GM18511 (cell line): ENCODE results near the gene ARHGAP31.
"Not testable (repeated sequence)": the region's sequence is repeated elsewhere in the genome, so short reads cannot be mapped to it uniquely, and the experiment has no call there.

Experiments
- ATAC-seq: cut with Tn5 transposase; IDR thresholded peaks from one replicate; pipeline ENCODE4 v1.9.1; 2021; ENCODE audit warnings: mild to moderate bottlenecking, moderate library complexity; ENCODE audit not compliant: unreplicated experiment

Gene ARHGAP31, protein sequence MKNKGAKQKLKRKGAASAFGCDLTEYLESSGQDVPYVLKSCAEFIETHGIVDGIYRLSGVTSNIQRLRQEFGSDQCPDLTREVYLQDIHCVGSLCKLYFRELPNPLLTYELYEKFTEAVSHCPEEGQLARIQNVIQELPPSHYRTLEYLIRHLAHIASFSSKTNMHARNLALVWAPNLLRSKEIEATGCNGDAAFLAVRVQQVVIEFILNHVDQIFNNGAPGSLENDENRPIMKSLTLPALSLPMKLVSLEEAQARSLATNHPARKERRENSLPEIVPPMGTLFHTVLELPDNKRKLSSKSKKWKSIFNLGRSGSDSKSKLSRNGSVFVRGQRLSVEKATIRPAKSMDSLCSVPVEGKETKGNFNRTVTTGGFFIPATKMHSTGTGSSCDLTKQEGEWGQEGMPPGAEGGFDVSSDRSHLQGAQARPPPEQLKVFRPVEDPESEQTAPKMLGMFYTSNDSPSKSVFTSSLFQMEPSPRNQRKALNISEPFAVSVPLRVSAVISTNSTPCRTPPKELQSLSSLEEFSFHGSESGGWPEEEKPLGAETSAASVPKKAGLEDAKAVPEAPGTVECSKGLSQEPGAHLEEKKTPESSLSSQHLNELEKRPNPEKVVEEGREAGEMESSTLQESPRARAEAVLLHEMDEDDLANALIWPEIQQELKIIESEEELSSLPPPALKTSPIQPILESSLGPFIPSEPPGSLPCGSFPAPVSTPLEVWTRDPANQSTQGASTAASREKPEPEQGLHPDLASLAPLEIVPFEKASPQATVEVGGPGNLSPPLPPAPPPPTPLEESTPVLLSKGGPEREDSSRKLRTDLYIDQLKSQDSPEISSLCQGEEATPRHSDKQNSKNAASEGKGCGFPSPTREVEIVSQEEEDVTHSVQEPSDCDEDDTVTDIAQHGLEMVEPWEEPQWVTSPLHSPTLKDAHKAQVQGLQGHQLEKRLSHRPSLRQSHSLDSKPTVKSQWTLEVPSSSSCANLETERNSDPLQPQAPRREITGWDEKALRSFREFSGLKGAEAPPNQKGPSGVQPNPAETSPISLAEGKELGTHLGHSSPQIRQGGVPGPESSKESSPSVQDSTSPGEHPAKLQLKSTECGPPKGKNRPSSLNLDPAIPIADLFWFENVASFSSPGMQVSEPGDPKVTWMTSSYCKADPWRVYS (N-terminal part only)

DNA sequence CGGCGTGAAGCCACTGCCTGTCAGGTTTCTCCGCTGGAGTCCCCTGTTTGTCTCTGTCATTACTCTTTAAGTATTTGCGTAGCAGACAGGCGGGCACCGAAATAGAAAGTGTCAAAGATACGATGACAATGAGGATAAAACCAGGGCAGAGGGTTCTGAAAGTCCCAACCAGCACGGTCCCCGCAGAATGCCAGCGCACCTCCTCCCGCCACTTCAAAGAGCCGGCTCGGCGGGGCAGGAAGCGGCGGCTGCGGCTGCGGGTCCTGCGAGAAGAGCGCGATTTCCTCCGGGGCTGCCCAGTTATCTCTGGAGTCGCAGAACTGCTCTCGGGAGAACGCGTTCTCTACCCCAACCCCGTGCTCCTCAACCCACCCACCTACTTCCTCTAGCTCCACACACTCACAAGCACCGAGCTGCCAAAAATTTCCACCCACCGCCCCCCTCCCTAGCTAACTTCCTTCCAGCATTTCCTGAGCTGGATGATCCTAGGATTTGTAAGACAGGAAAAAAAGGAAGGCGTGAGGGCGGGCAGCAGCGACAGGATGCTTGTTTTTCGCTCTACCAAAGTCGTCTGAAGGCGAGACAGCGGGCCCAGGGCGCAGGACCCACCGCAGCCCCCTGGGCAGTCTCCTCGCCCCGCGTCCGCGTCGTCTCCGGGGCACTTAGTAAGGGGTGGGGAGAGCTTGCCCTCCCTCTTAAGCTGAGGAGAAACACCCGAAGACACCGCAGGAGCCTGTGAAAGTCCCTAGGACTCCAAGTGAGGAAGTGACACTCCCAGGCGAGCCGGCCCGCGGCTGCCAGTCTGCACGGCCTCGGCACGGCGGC lies at the start of gene ARHGAP31:
TSS of gene ARHGAP31 (plus strand) at position 513 of the 825 bp plus-strand sequence. CDS start 522 bp downstream, outside the sequence.
- ATAC-seq, result peak; percentile 73

DNA sequence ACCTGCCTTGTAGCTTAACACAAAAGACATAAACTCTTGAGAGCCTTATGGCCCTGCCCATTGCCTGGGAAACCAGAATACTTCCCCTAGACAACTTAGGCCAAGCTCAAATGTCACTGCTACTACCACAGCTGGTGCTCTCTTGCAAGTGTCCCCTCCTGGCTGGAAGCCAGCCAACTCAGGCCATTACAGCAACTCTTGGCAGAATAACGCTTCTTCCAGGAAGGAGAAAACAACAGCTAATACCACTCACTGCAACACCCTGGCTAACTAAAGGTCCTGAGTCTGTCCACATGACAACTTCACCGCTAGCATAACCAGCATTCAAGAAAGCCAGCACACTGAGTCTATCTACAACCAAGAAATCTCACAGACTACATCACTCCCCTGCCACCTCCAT lies 48.4 kb upstream of the ARHGAP31 start:
- no peak for ATAC-seq

DNA sequence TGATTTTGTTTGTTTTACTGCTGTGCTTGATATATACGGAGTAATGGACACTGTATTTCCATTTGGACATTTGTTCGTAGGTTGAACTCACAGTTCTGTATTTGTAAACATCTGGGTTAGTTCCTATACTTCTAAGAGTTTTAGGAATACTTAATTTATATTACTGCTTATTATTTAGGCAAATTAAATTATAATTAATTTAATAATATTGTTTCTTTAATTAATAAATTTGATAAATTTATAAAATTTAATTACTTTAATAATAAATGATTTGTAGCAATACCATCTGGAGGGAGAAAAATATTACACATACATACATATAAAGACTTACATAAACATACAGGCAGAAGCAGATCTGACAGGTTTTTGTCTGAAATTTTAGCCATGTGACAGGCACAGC lies 39.0 kb upstream of the ARHGAP31 start:
- no peak for ATAC-seq

DNA sequence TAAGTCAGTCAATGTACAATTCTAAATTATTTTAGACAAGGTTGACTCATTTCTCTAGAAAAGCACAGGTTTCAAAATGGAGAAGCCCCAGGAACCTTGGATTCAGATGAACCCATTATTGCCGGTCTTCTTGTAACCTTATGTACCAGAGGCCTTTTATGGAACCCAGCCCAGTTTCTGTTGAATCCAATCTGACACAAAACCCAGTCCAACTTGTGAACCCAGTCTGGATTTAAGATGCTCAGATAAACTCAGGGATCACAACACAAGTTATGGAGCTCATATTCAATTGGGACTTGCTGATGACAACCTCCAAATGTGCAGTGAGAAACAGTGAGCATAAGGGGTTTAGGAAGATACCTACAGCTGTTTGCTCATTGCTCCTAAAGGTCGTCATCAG lies 37.1 kb upstream of the ARHGAP31 start:
- no peak for ATAC-seq

DNA sequence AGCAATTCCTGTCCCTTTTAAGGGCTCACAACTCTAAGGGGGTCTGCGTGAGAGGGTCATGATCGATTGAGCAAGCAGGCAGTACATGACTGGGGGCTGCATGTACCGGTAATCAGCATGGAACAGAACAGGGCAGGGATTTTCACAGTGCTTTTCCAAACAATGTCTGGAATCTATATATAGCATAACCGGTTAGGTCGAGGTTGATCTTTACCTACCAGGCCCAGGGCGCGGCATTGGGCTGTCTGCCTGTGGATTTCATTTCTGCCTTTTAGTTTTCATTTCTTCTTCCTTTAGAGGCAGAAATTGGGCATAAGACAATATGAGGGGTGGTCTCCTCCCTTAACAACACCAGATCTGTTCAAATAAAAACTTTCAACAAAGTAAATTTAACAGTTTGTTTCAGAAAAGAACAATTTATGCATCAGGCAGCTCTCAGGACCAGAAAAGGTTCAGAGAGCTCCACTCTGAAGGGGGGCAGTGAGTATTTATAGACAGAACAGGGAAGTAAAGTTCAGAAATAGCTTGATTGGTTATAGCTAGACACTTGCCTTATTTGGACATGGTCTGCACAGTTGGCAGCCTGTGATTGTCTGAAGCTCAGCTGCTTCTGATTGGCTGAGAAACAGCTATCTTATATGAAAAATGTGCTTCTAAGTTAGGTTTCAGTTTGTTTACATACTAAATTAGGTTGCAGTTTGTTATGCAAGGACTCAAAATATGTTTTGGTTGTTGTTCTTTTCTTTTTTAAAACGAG lies 36.4 kb upstream of the ARHGAP31 start:
- ATAC-seq, result peak; percentile 68

DNA sequence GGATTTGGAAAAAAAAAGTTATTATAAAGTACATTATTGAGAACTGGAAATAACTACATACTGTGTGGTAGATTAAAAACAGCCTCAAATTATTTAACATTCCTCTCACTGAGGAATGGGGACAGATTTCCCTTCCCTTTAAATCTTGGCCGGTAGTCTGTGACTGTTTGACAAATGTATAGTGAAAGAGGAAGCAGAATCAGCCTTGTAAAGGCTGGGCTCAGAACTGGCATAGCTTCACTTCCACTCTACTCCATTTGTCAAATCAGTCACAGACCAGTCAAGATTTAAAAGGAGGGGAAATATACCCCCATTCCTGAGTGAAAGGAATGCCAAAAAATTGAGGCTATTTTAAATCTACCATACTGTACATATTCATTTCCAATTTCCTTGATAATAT lies 35.3 kb upstream of the ARHGAP31 start:
- peak; percentile 91 for ATAC-seq

DNA sequence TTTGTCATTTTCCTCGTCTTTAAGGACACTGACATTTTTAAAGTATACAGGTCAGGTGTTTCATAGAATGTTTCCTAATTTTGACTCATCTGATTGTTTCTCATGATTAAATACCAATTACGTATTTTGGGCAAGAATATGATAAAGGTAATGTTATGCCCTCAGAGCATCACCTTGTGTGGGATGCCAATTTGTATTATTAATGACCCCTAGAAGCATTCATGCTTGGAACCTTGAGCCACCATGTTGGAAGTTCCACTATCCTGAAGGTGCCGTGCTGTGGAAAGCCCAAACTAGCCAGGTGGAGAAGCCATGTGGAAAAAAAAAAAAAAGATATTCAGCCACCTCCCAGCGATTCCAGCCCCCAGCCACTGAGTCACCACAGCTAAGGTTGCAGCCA lies 34.4 kb upstream of the ARHGAP31 start:
- ATAC-seq, result no peak

DNA sequence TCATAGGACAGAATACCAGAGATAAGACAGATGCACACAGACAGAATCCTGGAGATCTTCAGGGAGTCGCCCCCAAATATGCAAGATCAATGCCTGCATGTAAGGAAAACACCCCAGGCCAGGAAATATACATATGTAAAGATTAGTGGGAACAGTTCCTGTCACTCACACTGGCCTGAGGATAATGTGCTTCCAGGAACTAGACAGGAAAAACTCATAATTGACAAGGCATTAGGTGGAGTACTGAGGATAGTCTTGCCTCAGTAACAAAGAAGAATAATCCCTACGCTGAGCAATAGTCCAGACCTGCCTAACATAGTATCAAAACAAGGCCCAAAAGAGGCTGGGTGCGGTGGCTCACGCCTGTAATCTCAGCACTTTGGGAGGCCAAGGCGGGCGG lies 33.1 kb upstream of the ARHGAP31 start:
- ATAC-seq, result no peak

DNA sequence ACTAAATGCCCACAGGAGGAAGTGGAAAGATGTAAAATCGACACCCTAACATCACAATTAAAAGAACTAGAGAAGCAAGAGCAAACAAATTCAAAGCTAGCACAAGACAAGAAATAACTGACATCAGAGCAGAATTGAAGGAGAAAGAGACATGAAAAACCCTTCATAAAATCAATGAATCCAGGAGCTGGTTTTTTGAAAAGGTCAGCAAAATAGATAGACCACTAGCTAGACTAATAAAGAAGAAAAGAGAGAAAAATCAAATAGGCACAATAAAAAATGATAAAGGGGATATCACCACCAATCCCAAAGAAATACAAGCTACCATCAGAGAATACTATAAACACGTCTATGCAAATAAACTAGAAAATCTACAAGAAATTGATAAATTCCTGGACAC lies 24.0 kb upstream of the ARHGAP31 start:
- ATAC-seq, result not testable (repeated sequence)

DNA sequence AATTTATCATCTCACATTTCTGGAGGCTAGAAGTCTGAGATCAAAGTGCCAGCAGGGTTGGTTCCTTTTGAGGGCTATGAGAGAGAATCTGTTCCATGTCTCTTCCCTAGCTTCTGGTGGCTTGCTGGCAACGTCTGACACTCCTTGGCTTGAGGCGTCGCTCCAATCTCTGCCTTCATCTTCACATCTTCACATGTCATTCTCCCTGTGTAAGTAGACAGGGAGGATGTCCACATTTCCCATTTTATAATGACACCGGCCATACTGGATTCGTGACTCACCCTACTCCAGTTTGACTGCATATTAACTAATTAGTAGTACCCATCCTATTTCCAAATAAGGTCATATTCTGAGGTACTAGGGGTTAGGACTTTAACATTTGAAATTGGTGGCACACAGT lies 17.5 kb upstream of the ARHGAP31 start:
- no peak for ATAC-seq

DNA sequence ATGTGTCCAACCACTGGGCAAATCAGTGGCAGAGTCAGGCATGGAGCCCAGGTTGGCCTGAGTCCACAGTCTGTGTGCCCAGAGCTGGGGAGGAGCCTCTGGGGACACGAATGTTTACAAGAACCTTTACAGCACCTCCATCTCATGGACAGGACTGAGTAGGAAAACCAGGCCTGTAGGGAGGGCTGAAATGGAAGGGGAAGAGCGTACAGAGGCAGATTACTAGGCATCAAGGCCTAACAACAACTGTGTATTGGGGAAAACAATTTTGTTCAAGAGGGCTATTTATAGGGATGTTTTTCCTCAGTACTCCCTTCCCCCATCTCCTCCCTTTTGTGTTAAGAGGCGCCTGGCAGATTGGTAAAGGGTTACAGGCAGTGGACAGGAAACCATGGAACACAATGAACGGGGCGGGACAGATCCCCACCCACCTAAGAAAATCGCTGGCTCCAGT lies 15.1 kb upstream of the ARHGAP31 start:
- ATAC-seq, result no peak

DNA sequence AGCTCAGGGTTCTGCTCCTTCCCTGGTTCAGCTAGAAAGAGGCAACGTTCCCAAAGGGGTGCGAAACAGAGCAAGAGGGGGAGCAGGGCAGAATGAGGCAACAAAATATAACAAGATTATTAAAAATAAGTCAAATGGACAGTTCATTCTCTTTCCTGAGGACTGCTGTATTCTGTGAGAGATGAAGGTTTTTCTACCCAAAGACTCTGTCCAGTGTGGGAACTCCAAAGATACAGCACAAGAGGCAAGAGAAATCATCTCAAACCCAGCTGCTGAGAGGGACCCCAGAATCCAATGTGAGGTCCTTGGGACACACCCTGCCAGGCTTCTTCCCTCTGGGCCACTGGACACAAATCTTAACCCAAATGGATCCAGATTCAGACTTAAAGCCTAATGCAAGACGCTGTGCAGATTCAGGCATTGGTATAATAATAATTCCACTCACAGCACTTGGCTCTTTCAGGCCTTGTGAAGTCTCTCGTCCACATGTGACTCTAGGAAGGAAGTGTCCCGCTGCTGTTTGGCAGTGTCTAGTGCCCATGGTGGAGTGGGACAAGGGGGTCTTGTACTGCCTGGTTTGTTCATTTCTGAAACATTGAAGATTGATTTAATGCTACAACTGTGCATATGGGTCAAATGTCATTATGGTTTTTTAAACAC lies 14.5 kb upstream of the ARHGAP31 start:
- no peak for ATAC-seq

DNA sequence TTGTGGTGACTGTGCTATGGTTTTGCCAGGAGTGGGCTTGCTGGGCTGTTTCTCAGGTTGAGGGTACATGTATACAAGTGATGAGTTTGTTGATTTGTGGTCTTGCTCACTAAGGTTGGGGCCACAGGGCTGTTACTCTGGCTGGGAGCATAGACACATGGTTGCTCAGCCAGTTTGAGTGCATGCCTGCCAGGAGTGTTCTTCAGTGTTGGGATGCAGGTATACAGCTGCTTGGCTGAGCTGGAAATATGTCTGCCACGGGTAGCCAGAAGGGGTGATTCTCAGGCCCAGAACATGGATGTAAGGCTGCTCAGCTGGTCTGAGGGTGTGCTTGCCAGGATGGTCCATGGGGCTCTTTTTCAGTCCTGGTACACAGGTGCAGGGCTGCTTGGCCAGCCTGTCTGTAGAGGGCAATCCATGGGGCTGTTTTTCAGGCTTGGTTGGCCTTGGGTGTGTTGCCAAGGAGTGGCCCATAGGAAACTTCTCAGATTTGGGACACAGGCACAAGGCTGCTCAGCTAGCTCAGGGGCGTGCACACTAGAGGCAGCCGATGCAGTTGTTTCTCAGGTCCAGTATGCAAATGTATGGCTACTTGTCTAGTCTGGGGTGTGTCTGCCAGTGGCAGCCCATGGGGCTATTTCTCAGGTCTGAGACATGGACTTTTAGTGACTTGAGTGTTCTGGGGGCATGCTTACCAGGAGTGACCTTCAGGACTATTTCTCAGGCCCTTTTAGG lies 5.3 kb upstream of the ARHGAP31 start:
- ATAC-seq, result no peak

DNA sequence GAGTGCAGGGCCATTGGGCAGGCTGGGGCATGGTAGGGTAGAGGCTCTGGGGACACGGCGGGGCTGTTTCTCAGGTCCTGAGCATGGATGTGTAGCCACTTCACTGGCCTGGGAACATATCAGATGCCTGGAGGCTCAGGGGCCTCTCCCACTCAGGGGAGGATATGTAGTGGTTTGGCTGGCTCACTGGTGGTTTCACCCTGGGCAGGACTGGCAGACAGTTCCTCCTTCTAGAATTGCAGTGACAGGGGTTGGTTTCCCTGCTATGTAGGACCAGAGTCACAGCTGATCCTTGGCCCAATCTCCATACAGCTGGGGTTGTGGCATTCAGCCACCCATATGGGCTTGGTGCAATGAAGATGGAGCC lies 4.8 kb upstream of the ARHGAP31 start:
- ATAC-seq, result no peak

DNA sequence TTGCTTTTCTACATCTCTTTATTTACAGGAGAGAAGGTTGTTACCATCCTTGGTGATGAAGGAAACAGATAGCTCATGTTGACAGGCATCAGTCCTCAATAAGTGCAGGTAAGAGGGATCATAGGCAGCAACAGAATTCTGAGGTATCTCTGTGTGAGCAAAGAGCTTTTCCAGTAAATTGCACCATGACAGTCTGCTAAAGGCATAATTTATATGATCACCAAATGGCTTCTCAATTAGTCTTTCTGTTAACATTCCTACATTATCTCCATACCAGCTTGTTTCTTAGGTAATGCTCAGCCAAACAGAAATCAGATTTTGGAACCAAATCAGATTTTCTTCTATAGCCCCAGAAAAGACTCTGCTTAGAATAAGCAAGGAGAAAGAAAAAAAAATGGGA lies 3.6 kb upstream of the ARHGAP31 start:
- ATAC-seq, result no peak

DNA sequence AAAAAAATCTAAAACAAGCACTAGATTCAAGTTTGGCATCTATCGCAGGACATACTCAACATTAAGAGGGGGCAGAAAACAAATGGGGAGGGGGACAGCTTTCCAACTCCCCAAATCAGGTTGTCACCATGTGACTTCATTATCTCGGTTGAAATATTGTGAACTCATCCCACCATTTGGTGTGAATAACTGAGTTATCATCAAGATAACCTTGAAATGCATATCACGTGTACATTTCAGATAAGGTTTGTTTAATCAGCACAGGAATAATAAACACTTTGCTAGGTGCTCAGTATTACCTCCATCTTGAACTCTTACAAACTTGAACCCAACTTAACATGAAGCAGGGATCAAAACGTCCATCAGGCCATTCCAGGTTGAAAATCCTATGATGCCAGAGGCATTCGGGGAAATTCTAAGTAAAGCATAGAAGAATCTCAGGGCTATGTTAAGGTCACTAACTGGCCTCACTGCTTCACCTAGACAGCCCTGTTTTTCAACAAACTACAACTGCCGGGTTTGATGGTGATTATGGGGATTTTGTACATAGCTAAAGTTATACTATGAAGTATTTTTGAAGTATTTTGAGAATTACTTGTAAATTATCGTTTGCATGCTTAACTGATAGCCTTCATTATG lies 3.0 kb upstream of the ARHGAP31 start:
- ATAC-seq, result no peak

DNA sequence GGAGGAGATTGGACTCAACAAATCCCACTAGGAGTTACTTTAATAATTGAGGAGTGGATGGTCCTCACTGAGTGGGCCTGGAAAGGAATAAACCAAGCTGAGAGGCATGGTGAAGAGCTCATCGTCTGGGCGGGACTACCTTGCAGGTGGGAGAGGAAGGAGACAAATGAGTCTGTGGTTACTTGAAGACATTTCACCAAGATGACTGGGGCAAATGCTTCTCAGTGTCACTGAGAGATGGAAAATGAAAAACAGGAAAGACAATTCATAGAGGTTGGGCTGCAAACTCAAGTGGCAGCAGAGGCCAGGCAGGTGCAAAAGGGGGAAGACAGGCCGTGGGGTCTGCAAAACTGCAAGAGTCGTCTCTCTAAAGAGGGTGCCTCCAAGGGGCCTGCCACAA lies 1.5 kb upstream of the ARHGAP31 start:
- no peak for ATAC-seq
